Measurements from ENCODE around the gene CD38. TPM values are rescaled to one million over a fixed set of nuclear protein-coding genes. Genes with fewer than 3 reads are reported as not detected.
"Not testable (repeated sequence)": the region's sequence is repeated elsewhere in the genome, so short reads cannot be mapped to it uniquely, and the experiment has no call there.

Gene CD38
- total RNA-seq, 2 experiments from 2014 or later, result 11.6 to 12.0 TPM

GRCh38 chr4:15802497-15802896 lies 24.4 kb downstream of the CD38 start:
- H3K27ac Mint-ChIP-seq; H3K9me3 Mint-ChIP-seq; H3K4me3 Mint-ChIP-seq; CTCF ChIA-PET; H3K36me3 Mint-ChIP-seq; H3K4me1 Mint-ChIP-seq (ENCODE audit: low read depth); POLR2A ChIA-PET; H3K27me3 Mint-ChIP-seq; DNase-seq: not testable (repeated sequence)
- intact Hi-C loops (cut with micrococcal nuclease), result loop anchor here (10.0 kb wide), 1 partner anchor 462 kb away; no protein-coding TSS in a partner anchor

DNA sequence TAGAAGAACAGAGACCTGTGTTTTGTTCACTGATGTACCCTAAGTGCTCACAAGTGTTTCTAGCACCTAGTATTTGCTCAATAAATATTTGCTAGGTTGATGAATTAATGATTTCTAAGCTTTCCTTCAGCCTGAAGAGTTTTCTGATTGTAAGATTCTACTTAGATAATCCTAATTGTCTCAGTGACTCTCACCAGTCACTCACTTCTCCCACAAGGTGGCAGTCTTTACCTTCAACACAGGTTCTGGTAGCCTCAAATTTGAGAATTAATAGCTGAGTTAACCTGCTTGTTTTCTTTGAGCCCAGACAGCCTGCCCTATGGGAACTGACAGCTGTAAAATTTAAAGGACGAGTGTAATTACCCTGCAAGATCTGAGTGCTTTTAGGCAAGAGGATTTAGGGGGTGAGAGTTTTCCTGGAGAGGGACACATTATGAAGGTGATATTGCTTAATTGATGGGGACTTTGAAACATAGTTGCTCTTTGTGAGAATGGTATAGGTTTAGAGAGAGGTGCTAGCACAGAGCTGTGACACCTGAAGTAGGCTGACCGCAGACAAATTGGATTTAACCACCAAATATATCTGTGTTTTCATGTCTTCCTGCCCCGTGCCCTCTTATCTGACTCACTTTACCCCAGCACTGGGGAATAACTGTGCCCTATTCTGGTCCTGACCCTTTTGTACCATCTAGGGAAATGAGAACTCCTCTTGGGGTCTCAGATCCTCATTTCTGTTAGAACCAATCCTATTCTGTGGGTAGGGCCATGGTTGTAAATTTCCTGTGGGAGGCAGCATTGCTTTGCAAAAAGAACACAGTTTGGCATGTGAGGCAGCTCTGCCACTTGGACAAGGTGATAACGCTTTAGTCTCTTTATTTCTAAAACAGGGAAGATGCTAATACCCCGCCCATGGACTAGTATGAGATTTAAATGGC lies 27.7 kb downstream of the CD38 start:
- ChIA-PET POLR2A (interaction anchor here (0.9 kb wide), 1 partner anchor 66 kb away, joined by 4 read pairs; no protein-coding TSS in a partner anchor), CTCF (interaction anchor here (0.6 to 8.5 kb wide), 62 partner anchors 11 to 461 kb away, joined by 3 to 100 read pairs (median 4); partner anchors contain the start of genes BST1 and FGFBP2)
- peak; percentile 43 for DNase-seq
- H3K27me3 Mint-ChIP-seq, result no peaks in the 10 kb centered on the region
- H3K4me1 Mint-ChIP-seq (ENCODE audit: low read depth), result peaks cover 12% of the 10 kb centered on the region
- intact Hi-C loops (cut with micrococcal nuclease), result loop anchor here (1.0 to 10.0 kb wide), 5 partner anchors 76 to 459 kb away; no protein-coding TSS in a partner anchor
- no peak overlapping the region for H3K4me3 Mint-ChIP-seq
- no peaks in the 10 kb centered on the region for H3K9me3 Mint-ChIP-seq
- H3K27ac Mint-ChIP-seq, result no peak overlapping the region
- H3K36me3 Mint-ChIP-seq, result no peaks in the 10 kb centered on the region

GRCh38 chr4:15809058-15809457 lies 30.9 kb downstream of the CD38 start:
- Mint-ChIP-seq H3K4me1 (ENCODE audit: low read depth) (peaks cover 12% of the 10 kb centered on the region), H3K4me3 (no peak overlapping the region), H3K27ac (no peak overlapping the region), H3K27me3 (no peaks in the 10 kb centered on the region), H3K9me3 (no peaks in the 10 kb centered on the region), H3K36me3 (no peaks in the 10 kb centered on the region)
- DNase-seq, result no peak
- CTCF ChIA-PET, result interaction anchor here (0.7 to 8.5 kb wide), 5 partner anchors 72 to 456 kb away, joined by 3 to 100 read pairs (median 10); no protein-coding TSS in a partner anchor
- POLR2A ChIA-PET, result no interaction called here
- intact Hi-C loops (cut with micrococcal nuclease), result loop anchor here (10.0 kb wide), 1 partner anchor 456 kb away; no protein-coding TSS in a partner anchor

GRCh38 chr4:15809466-15809865 lies 31.3 kb downstream of the CD38 start:
- H3K27ac Mint-ChIP-seq, result no peak overlapping the region
- DNase-seq, result no peak
- H3K36me3 Mint-ChIP-seq, result no peaks in the 10 kb centered on the region
- peaks cover 12% of the 10 kb centered on the region for H3K4me1 Mint-ChIP-seq (ENCODE audit: low read depth)
- ChIA-PET CTCF (interaction anchor here (2.2 to 8.5 kb wide), 3 partner anchors 72 to 192 kb away, joined by 10 to 100 read pairs (median 52); no protein-coding TSS in a partner anchor), POLR2A (no interaction called here)
- no peak overlapping the region for H3K4me3 Mint-ChIP-seq
- H3K9me3 Mint-ChIP-seq, result no peaks in the 10 kb centered on the region
- H3K27me3 Mint-ChIP-seq, result no peaks in the 10 kb centered on the region
- intact Hi-C loops (cut with micrococcal nuclease), result loop anchor here (10.0 kb wide), 1 partner anchor 455 kb away; no protein-coding TSS in a partner anchor

DNA sequence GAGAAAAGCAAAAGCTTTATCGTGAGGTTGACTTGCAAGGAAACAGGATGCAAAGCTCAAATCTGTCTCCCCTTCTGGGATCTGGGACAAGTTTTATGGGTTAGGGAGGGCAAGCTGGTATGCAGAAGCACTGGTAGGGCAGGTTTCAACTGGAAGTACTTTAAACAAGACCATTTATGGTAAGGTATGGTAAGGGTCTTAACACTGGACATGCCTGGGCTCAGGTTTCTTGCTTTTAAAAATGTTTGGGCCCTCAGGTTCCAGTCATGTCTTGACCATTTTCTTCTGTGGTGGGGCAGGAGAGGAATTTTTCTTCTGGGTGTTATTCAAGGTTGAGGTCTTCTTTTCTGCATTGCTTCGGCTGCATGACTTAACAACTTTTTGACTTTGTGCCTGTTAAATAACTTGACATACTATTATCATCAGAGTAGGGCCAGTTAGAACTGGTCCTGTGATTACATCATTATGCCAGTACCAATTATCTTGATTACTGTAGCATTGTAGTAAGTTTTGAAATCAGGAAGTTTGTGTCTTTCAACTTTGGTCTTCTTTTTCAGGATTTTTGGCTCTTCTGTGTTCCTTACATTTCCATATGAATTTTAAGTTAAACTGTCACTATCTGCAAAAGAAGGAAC lies 33.7 kb downstream of the CD38 start:
- no peak for DNase-seq
- intact Hi-C loops (cut with micrococcal nuclease), result no loop called here
- no peak overlapping the region for H3K27ac Mint-ChIP-seq
- no peak overlapping the region for H3K4me3 Mint-ChIP-seq
- no peaks in the 10 kb centered on the region for H3K9me3 Mint-ChIP-seq
- H3K4me1 Mint-ChIP-seq (ENCODE audit: low read depth), result peaks cover 12% of the 10 kb centered on the region
- POLR2A ChIA-PET, result no interaction called here
- H3K36me3 Mint-ChIP-seq, result no peaks in the 10 kb centered on the region
- no peaks in the 10 kb centered on the region for H3K27me3 Mint-ChIP-seq
- CTCF ChIA-PET, result no interaction called here

- Mint-ChIP-seq H3K9me3 (no peaks in the 10 kb centered on the region), H3K4me3 (no peak overlapping the region), H3K4me1 (ENCODE audit: low read depth) (peaks cover 7% of the 10 kb centered on the region), H3K27me3 (no peaks in the 10 kb centered on the region), H3K27ac (no peak overlapping the region), H3K36me3 (peaks cover 3% of the 10 kb centered on the region)
- POLR2A ChIA-PET, result no interaction called here
- intact Hi-C loops (cut with micrococcal nuclease), result no loop called here
- CTCF ChIA-PET, result no interaction called here
- DNase-seq, result no peak
Observed at GRCh38 chr4:15832523-15833451, 54.7 kb downstream of the CD38 start.

GRCh38 chr4:15833801-15834200 lies 55.7 kb downstream of the CD38 start:
- H3K36me3 Mint-ChIP-seq, result no peaks in the 10 kb centered on the region
- DNase-seq, result no peak
- peaks cover 7% of the 10 kb centered on the region for H3K4me1 Mint-ChIP-seq (ENCODE audit: low read depth)
- POLR2A ChIA-PET, result no interaction called here
- intact Hi-C loops (cut with micrococcal nuclease), result no loop called here
- CTCF ChIA-PET, result no interaction called here
- no peaks in the 10 kb centered on the region for H3K27me3 Mint-ChIP-seq
- no peak overlapping the region for H3K27ac Mint-ChIP-seq
- no peak overlapping the region for H3K4me3 Mint-ChIP-seq
- no peaks in the 10 kb centered on the region for H3K9me3 Mint-ChIP-seq

- peaks cover 13% of the 10 kb centered on the region for H3K36me3 Mint-ChIP-seq
- DNase-seq, result no peak
- ChIA-PET POLR2A (no interaction called here), CTCF (no interaction called here)
- H3K4me3 Mint-ChIP-seq, result no peak overlapping the region
- no peaks in the 10 kb centered on the region for H3K27me3 Mint-ChIP-seq
- intact Hi-C loops (cut with micrococcal nuclease), result loop anchor here (1.0 kb wide), 1 partner anchor 58 kb away; the partner anchor contains the start of gene CD38
- no peaks in the 10 kb centered on the region for H3K9me3 Mint-ChIP-seq
- H3K4me1 Mint-ChIP-seq (ENCODE audit: low read depth), result peaks cover 7% of the 10 kb centered on the region
- H3K27ac Mint-ChIP-seq, result no peak overlapping the region
Observed at GRCh38 chr4:15836362-15836761, 58.2 kb downstream of the CD38 start.

DNA sequence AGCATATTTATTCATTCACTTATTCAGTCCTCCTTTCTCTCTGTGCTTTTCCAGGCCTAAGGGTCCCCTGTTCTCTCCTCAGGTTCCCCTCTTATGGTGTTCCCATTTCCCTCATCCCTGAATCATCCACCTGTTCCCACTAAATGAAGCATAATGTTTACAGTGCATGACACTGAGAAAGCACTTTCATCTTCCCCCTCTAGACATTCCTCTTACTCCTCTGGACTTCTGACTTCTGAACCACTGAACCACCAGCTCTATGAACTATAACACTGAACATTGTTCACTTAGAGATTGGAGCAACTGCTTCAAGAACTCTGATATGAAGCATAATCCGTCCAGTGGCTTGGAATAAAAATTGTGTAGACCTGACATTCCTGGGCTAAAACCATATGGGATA lies 59.5 kb downstream of the CD38 start:
- H3K27ac Mint-ChIP-seq, result no peak overlapping the region
- ChIA-PET POLR2A (no interaction called here), CTCF (interaction anchor here (1.4 kb wide), 1 partner anchor 45 kb away, joined by 6 read pairs; no protein-coding TSS in a partner anchor)
- DNase-seq, result no peak
- H3K27me3 Mint-ChIP-seq, result no peaks in the 10 kb centered on the region
- intact Hi-C loops (cut with micrococcal nuclease), result no loop called here
- peaks cover 13% of the 10 kb centered on the region for H3K36me3 Mint-ChIP-seq
- no peaks in the 10 kb centered on the region for H3K9me3 Mint-ChIP-seq
- no peak overlapping the region for H3K4me3 Mint-ChIP-seq
- H3K4me1 Mint-ChIP-seq (ENCODE audit: low read depth), result peaks cover 7% of the 10 kb centered on the region

DNA sequence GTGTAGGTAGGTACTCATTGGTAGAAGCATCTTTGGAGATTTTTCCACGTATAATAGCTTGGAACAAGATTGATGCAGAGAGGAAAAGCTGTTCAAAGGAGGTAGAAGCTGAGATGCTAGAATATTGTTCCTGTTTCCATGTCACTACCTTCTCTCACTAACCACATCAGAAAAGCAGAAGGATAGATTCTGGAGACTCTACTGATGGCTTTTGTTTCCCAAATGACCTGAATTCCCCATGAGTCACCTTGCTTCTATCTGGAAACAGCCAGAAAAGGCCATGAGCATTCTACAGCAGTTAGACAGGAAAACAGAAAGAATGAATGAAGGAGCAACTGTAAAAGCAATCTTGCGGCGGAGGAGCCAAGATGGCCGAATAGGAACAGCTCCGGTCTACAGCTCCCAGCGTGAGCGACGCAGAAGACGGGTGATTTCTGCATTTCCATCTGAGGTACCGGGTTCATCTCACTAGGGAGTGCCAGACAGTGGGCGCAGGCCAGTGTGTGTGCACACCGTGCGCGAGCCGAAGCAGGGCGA lies 63.1 kb downstream of the CD38 start:
- H3K4me3 Mint-ChIP-seq; intact Hi-C loops (cut with micrococcal nuclease); H3K27me3 Mint-ChIP-seq; POLR2A ChIA-PET; H3K9me3 Mint-ChIP-seq; H3K4me1 Mint-ChIP-seq (ENCODE audit: low read depth); H3K27ac Mint-ChIP-seq; DNase-seq; CTCF ChIA-PET: not testable (repeated sequence)
- peaks cover 13% of the 10 kb centered on the region for H3K36me3 Mint-ChIP-seq

DNA sequence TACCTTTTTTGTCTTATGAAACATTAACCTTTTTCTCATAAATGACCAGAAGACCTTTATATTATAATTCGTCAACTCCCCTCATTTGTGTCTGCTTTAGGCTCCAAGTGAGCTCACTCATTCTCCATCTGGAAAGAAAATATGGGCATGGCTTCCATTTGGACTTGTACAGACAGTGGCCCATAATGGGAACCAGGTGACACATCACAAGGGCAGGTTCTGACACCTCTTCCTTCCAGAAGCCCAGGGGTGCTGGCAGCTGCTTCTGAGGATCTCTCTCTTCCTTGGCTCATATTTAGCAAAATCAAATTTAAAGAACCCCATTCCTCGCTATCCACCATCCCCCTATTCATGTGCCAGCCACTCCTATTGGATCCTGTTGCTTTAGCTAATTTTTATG lies 69.6 kb downstream of the CD38 start:
- Mint-ChIP-seq H3K9me3 (no peaks in the 10 kb centered on the region), H3K4me1 (ENCODE audit: low read depth) (no peaks in the 10 kb centered on the region), H3K4me3 (no peak overlapping the region), H3K36me3 (no peaks in the 10 kb centered on the region), H3K27me3 (no peaks in the 10 kb centered on the region), H3K27ac (no peak overlapping the region)
- intact Hi-C loops (cut with micrococcal nuclease), result no loop called here
- ChIA-PET CTCF (interaction anchor here (1.4 to 3.4 kb wide), 2 partner anchors 34 to 108 kb away, joined by 3 to 18 read pairs; no protein-coding TSS in a partner anchor), POLR2A (no interaction called here)
- DNase-seq, result no peak
